ENCODE measurements around the gene ARHGEF6.

GRCh38 chrX:136652822-136653723, 127.7 kb downstream of the ARHGEF6 start:
- TF ChIP-seq, protein P1, sequence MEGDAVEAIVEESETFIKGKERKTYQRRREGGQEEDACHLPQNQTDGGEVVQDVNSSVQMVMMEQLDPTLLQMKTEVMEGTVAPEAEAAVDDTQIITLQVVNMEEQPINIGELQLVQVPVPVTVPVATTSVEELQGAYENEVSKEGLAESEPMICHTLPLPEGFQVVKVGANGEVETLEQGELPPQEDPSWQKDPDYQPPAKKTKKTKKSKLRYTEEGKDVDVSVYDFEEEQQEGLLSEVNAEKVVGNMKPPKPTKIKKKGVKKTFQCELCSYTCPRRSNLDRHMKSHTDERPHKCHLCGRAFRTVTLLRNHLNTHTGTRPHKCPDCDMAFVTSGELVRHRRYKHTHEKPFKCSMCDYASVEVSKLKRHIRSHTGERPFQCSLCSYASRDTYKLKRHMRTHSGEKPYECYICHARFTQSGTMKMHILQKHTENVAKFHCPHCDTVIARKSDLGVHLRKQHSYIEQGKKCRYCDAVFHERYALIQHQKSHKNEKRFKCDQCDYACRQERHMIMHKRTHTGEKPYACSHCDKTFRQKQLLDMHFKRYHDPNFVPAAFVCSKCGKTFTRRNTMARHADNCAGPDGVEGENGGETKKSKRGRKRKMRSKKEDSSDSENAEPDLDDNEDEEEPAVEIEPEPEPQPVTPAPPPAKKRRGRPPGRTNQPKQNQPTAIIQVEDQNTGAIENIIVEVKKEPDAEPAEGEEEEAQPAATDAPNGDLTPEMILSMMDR (conservative IDR thresholded peaks at IDR 0.05 in 1 of 2, IDR thresholded peaks at IDR 0.05 in 1 of 2; ENCODE audit: extremely low read depth in 1 of 2, insufficient read depth in 1 of 2, low read depth in 1 of 2, low read length in 2 of 2): no peak
- TF ChIP-seq EZH2 (IDR thresholded peaks at IDR 0.05; ENCODE audit: borderline replicate concordance, low read length): no peak

Measured in mammary epithelial cell (primary cell).